Esophagus muscularis mucosa (tissue), 4 donors: ENCODE measurements around the gene SKI.

Experiments used
- CTCF ChIP-seq, 3 experiments: fragments of 200-600 bp in 2 of 3; fragments of 450-650 bp in 1 of 3; sonication (generic) in 2 of 3; IDR thresholded peaks; one replicate each; pipeline ENCODE4 v1.5.1; 2017 to 2019; ENCODE audit warnings: antibody characterized with exemption in 3 of 3, mild to moderate bottlenecking in 2 of 3, moderate library complexity in 1 of 3
- EP300 ChIP-seq: sonication (generic); formaldehyde crosslinking; IDR thresholded peaks from one replicate; pipeline ENCODE4 v1.6.1; 2017; ENCODE audit warnings: antibody characterized with exemption
- POLR2A ChIP-seq: fragments of 450-650 bp; IDR thresholded peaks from one replicate; pipeline ENCODE4 v1.6.1; 2017; ENCODE audit warnings: antibody characterized with exemption, moderate library complexity, mild to moderate bottlenecking, low read depth

DNA sequence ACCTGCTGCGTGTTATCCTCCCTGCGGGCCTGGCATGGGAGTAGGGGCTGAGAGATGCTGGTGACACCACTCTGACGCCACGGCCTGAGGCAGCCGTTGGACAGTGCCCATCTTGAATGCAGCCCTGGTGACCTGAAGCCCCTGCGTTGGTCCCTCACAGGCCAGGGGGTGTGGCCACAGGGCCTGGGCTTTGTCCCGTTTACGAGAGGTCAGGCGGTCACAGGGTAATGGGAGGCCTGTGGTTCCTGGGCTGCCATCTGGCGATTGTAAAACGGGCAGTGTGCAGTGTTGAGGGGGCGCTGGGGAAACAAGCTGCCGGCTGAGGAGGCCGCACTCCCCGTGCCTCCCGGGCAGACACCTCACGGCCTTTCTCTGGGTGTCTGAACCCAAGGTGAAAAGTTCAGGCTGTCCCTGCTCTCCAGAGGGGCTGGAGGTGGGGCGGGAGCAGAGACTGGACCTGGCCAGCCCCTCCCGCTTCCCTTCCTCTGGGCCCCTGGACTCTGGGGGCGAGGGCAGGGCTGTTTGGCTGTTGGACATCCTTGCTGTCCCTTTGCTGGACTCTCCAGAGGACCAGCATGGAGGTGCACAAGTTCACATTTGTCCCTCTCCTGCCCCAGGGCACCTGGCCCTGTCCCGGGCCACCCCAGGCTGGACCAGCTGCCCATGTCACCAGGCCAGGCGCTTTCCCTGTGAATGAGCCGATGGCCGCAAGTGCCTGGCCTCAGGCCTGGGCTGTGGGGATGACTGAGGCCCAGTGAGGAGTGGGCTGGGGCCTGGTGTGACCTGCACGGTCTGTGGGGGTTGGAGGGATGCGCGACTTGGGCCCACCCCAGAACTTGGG lies 42.4 kb downstream of the SKI start:
- TF ChIP-seq CTCF (IDR thresholded peaks at IDR 0.05) (no peak), POLR2A (no peak), EP300 (no peak)
